ENCODE measurements around the gene CLIP2. TPM values are rescaled to one million over a fixed set of nuclear protein-coding genes. Genes with fewer than 3 reads are reported as not detected.

CLIP2 gene
- total RNA-seq, 4 donors from 2014 or later, result 3.8 to 21.3 (median 12.9) TPM

- TF ChIP-seq, protein P1, sequence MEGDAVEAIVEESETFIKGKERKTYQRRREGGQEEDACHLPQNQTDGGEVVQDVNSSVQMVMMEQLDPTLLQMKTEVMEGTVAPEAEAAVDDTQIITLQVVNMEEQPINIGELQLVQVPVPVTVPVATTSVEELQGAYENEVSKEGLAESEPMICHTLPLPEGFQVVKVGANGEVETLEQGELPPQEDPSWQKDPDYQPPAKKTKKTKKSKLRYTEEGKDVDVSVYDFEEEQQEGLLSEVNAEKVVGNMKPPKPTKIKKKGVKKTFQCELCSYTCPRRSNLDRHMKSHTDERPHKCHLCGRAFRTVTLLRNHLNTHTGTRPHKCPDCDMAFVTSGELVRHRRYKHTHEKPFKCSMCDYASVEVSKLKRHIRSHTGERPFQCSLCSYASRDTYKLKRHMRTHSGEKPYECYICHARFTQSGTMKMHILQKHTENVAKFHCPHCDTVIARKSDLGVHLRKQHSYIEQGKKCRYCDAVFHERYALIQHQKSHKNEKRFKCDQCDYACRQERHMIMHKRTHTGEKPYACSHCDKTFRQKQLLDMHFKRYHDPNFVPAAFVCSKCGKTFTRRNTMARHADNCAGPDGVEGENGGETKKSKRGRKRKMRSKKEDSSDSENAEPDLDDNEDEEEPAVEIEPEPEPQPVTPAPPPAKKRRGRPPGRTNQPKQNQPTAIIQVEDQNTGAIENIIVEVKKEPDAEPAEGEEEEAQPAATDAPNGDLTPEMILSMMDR (IDR thresholded peaks at IDR 0.05; ENCODE audit: low read depth), result no peak
Measured at GRCh38 chr7:74332373-74333176, 43.4 kb downstream of the CLIP2 start.

DNA sequence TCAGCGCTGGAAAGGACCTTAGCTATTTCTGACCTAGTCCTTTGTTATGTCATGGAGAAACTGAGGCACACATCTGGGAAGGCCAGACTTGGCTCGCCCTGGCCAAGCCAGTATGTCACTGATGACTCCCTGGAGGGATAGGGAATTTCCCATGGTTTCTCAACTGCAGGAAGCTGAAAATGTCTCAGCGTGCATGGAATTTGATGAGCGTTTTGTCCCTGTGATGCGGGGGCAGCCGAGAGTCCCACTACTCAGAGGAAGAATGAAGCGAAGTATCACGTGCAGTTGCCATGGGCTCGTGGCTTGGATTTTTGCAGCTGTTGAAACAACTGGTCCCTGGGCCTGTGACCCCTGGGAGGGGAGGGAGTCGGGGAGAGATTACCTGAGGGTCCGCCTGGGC lies 44.8 kb downstream of the CLIP2 start:
- TF ChIP-seq, protein P1 (IDR thresholded peaks at IDR 0.05; ENCODE audit: low read depth), result no peak

DNA sequence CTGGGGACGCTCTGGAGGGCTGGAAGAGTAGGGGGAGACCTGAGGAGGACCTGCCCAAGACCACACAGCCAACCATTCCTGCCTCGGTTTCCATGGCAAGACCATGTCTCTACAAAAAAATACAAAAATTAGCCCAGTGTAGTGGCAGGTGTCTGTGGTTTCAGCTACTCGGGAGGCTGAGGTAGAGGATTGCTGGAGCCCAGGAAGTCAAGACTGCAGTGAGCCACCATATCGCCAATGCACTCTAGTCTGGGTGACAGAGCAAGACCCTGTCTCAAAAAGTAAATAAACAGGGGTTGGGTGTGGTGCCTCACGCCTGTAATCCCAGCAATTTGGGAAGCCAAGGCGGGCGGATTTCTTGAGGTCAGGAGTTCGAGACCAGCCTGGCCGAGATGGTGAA lies 48.7 kb downstream of the CLIP2 start:
- TF ChIP-seq, protein P1 (IDR thresholded peaks at IDR 0.05; ENCODE audit: low read depth), result no peak

- TF ChIP-seq, protein P1 (IDR thresholded peaks at IDR 0.05; ENCODE audit: low read depth), result no peak
Measured at GRCh38 chr7:74338366-74339108, 49.3 kb downstream of the CLIP2 start.

- TF ChIP-seq, protein P1 (IDR thresholded peaks at IDR 0.05; ENCODE audit: low read depth), result no peak
Measured at GRCh38 chr7:74343281-74344131, 54.3 kb downstream of the CLIP2 start.

GRCh38 chr7:74344132-74344496 lies 54.9 kb downstream of the CLIP2 start:
- TF ChIP-seq, protein P1 (IDR thresholded peaks at IDR 0.05; ENCODE audit: low read depth), result no peak

Measured in subcutaneous adipose tissue (tissue), 4 donors.